Measurements from ENCODE around the gene EMD. TPM values are rescaled to one million over a fixed set of nuclear protein-coding genes. Genes with fewer than 3 reads are reported as not detected.
"Not testable (repeated sequence)": the region's sequence is repeated elsewhere in the genome, so short reads cannot be mapped to it uniquely, and the experiment has no call there.

The EMD gene
- total RNA-seq, 1 experiment from 2014 or later: 79.6 TPM

DNA sequence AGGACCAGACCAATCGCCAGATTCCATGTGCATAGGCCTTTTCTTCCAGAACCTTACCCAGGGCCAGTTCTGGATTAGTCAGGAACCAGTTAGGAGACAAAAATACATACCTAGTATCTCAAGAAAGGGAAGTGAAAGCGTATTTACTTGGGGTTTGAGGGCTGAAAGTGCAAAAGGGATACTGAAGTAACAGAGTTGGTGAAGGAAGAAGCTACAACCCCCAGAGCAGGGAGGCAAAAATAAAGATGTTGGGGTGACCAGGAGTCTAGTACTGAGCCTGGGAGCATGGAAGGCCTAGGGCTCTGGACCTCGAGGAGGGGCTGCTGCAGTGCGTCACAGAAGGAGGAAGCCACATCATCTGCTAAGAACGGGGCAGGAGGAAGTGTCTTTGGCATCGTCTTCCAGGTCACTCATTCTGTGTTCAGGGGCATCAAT is 45.2 kb upstream of the EMD start:
- H3K27me3 ChIP-seq (replicated peaks; ENCODE audit: insufficient read depth, low read depth, low read length, poor library complexity): no peaks in the 10 kb centered on the region
- POLR2A ChIA-PET (ENCODE audit: low non-redundant PET): no interaction called here
- no peak overlapping the region for H3K27ac ChIP-seq (ENCODE audit: low read depth, low read length, poor library complexity, severe bottlenecking)
- H3K36me3 ChIP-seq (ENCODE audit: insufficient read depth, low read length, poor library complexity, severe bottlenecking): no peaks in the 10 kb centered on the region
- TF ChIP-seq, protein P1, sequence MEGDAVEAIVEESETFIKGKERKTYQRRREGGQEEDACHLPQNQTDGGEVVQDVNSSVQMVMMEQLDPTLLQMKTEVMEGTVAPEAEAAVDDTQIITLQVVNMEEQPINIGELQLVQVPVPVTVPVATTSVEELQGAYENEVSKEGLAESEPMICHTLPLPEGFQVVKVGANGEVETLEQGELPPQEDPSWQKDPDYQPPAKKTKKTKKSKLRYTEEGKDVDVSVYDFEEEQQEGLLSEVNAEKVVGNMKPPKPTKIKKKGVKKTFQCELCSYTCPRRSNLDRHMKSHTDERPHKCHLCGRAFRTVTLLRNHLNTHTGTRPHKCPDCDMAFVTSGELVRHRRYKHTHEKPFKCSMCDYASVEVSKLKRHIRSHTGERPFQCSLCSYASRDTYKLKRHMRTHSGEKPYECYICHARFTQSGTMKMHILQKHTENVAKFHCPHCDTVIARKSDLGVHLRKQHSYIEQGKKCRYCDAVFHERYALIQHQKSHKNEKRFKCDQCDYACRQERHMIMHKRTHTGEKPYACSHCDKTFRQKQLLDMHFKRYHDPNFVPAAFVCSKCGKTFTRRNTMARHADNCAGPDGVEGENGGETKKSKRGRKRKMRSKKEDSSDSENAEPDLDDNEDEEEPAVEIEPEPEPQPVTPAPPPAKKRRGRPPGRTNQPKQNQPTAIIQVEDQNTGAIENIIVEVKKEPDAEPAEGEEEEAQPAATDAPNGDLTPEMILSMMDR (conservative IDR thresholded peaks at IDR 0.05; ENCODE audit: low read depth, low read length): no peak
- no peak for TF ChIP-seq EZH2 (IDR thresholded peaks at IDR 0.05; ENCODE audit: borderline replicate concordance, low read depth, low read length, poor library complexity, severe bottlenecking)
- H3K4me3 ChIP-seq (ENCODE audit: low read depth, low read length, poor library complexity, severe bottlenecking): no peak overlapping the region
- BruUV-seq (replicated peaks): no TSS peak
- no peaks in the 10 kb centered on the region for H3K4me1 ChIP-seq (ENCODE audit: insufficient read depth, low read length, poor library complexity, severe bottlenecking)
- H3K9me3 ChIP-seq (ENCODE audit: low read depth, low read length, poor library complexity, severe bottlenecking): no peaks in the 10 kb centered on the region
- intact Hi-C loops (cut with micrococcal nuclease; ENCODE audit: unreplicated experiment): no loop called here
- CTCF ChIA-PET: no interaction called here
- DNase-seq (ENCODE audit: low spot score): no peak

DNA sequence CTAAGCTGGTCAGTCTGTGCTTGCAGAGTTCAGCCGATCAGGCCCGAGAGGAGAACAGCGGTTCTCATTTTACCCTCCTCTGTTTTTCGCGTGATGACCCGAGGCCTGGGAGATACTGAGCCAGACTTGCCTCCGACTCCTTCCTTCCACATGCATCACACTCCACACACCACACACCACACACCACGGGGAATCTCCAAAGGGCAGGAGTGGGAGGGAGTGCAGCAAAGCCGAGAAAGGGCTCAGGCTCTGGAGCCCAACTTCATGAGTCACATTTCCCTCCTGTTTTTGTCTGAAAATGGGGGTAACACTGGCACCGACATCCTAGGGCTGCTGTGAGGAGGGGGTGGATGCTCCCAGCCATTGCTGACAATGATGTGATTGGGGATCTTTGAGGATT is 44.6 kb upstream of the EMD start:
- POLR2A ChIA-PET (ENCODE audit: low non-redundant PET): no interaction called here
- Histone ChIP-seq H3K9me3 (ENCODE audit: low read depth, low read length, poor library complexity, severe bottlenecking) (no peaks in the 10 kb centered on the region), H3K27me3 (replicated peaks; ENCODE audit: insufficient read depth, low read depth, low read length, poor library complexity) (no peaks in the 10 kb centered on the region), H3K4me3 (ENCODE audit: low read depth, low read length, poor library complexity, severe bottlenecking) (no peak overlapping the region), H3K27ac (ENCODE audit: low read depth, low read length, poor library complexity, severe bottlenecking) (no peak overlapping the region), H3K4me1 (ENCODE audit: insufficient read depth, low read length, poor library complexity, severe bottlenecking) (no peaks in the 10 kb centered on the region), H3K36me3 (ENCODE audit: insufficient read depth, low read length, poor library complexity, severe bottlenecking) (no peaks in the 10 kb centered on the region)
- no TSS peak for BruUV-seq (replicated peaks)
- TF ChIP-seq EZH2 (IDR thresholded peaks at IDR 0.05; ENCODE audit: borderline replicate concordance, low read depth, low read length, poor library complexity, severe bottlenecking): no peak
- TF ChIP-seq, protein P1 (conservative IDR thresholded peaks at IDR 0.05; ENCODE audit: low read depth, low read length): no peak
- DNase-seq (ENCODE audit: low spot score): no peak
- CTCF ChIA-PET: no interaction called here
- intact Hi-C loops (cut with micrococcal nuclease; ENCODE audit: unreplicated experiment): no loop called here

DNA sequence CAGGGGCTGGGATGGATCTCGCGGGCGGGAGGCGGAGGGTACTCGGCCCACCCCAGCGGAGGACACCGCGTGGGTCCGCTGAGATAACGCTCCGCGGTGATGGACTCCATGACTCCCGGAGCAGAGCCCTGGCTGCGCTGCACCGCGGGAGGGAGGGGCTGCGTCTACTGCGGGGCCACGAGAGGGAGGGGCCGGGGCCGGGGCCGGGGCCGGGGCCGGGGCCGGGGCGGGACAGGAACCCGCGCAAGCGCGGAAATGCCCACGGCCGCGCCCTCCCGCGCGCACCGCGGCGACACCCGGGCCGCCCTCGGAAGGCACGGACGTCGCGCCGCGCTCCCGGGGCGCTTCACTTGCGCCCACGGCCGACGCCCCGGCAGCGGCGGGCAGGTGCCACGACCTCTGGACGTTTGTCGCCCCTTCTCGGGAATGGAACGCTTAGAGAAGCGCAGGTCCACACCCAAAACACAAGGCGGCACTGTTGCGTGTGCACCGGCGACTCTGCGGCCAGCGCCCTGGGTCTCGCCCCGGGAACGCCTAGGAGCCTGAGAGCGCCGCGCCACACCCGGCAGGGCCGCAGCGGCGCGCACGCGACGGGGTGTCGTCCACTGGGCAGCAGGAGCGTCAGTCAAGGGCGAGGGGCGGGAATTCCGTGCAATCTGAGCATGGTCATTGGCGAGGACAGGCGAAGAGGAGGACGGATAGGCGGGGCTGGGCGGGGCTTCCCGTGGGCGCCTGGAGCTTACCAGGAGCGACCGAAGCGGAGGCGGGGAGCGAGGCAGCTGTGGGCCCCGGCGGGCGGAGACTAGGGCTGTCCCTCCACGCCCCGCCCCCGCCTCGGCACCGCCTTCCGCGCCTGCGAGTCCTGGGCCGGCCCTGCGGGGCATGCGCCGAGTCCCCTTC is 37.4 kb upstream of the EMD start:
- CTCF ChIA-PET; H3K9me3 ChIP-seq (ENCODE audit: low read depth, low read length, poor library complexity, severe bottlenecking); H3K4me3 ChIP-seq (ENCODE audit: low read depth, low read length, poor library complexity, severe bottlenecking); POLR2A ChIA-PET (ENCODE audit: low non-redundant PET); H3K27ac ChIP-seq (ENCODE audit: low read depth, low read length, poor library complexity, severe bottlenecking); DNase-seq (ENCODE audit: low spot score); H3K27me3 ChIP-seq (replicated peaks; ENCODE audit: insufficient read depth, low read depth, low read length, poor library complexity); intact Hi-C loops (cut with micrococcal nuclease; ENCODE audit: unreplicated experiment); BruUV-seq (replicated peaks); H3K4me1 ChIP-seq (ENCODE audit: insufficient read depth, low read length, poor library complexity, severe bottlenecking); H3K36me3 ChIP-seq (ENCODE audit: insufficient read depth, low read length, poor library complexity, severe bottlenecking): not testable (repeated sequence)

DNA sequence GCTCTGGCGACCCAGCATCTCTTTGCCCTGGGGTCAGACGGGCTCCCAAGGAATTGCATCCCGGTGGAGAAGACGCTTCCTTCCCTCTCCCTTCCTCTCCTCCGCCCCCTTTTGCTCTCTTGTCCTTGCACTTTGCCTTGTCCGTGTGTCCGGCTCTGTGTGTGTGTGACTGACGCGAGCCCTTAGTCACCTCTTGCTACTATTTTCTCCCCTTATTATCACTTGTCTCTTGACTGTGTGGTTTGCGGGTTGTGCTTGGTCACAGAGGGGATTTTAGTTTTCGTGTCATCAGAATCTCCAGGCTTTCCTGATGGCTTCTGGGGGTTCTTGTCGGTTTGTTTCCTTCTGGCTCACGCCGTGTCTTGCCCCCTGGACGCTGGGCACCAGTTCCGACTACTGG is 36.0 kb upstream of the EMD start:
- DNase-seq (ENCODE audit: low spot score); CTCF ChIA-PET; BruUV-seq (replicated peaks): not testable (repeated sequence)

DNA sequence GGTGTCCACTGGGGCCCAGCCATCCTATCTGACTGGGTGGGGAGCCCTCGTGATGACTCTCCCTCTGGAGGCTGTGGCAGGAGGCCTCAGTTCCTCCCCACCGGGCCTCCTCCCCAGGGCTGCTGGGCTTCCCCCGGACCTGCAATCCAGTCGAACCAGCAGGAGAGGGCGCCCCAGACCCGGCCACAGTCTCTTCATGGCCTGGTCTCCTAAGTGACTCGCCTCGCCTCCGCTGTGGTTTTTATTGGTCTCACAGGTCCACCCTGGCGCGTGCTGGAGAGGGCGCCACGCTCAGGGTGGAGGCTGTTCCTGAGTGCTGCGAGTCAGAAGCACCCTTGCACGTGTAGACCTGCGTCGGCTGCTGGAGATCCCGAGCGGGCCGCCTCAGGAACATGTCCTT is 35.5 kb upstream of the EMD start:
- intact Hi-C loops (cut with micrococcal nuclease; ENCODE audit: unreplicated experiment); H3K4me1 ChIP-seq (ENCODE audit: insufficient read depth, low read length, poor library complexity, severe bottlenecking); DNase-seq (ENCODE audit: low spot score); CTCF ChIA-PET; POLR2A ChIA-PET (ENCODE audit: low non-redundant PET); H3K27ac ChIP-seq (ENCODE audit: low read depth, low read length, poor library complexity, severe bottlenecking); H3K36me3 ChIP-seq (ENCODE audit: insufficient read depth, low read length, poor library complexity, severe bottlenecking); H3K9me3 ChIP-seq (ENCODE audit: low read depth, low read length, poor library complexity, severe bottlenecking); BruUV-seq (replicated peaks); H3K27me3 ChIP-seq (replicated peaks; ENCODE audit: insufficient read depth, low read depth, low read length, poor library complexity); H3K4me3 ChIP-seq (ENCODE audit: low read depth, low read length, poor library complexity, severe bottlenecking): not testable (repeated sequence)

More for the DNA sequence above, 36.0 kb upstream of the EMD start:
- H3K27ac ChIP-seq (ENCODE audit: low read depth, low read length, poor library complexity, severe bottlenecking); H3K4me3 ChIP-seq (ENCODE audit: low read depth, low read length, poor library complexity, severe bottlenecking); H3K36me3 ChIP-seq (ENCODE audit: insufficient read depth, low read length, poor library complexity, severe bottlenecking); H3K9me3 ChIP-seq (ENCODE audit: low read depth, low read length, poor library complexity, severe bottlenecking); H3K27me3 ChIP-seq (replicated peaks; ENCODE audit: insufficient read depth, low read depth, low read length, poor library complexity); POLR2A ChIA-PET (ENCODE audit: low non-redundant PET); H3K4me1 ChIP-seq (ENCODE audit: insufficient read depth, low read length, poor library complexity, severe bottlenecking); intact Hi-C loops (cut with micrococcal nuclease; ENCODE audit: unreplicated experiment): not testable (repeated sequence)
